KBM-7 (cell line): Measurements from ENCODE around the gene EYS.

Experiments
- DNase-seq: peaks from one replicate; pipeline ENCODE4 v3.0.0-alpha.2; 2015
- in situ Hi-C: fragments of 300-500 bp; cut with MboI; formaldehyde crosslinking; loops from 2 replicates; pipeline ENCODE4 v1.14.3; 2020; ENCODE audit warnings: low sequenced_read_pairs, low pct_unique_long_range_greater_than_20kb, mixed read lengths

EYS gene

DNA sequence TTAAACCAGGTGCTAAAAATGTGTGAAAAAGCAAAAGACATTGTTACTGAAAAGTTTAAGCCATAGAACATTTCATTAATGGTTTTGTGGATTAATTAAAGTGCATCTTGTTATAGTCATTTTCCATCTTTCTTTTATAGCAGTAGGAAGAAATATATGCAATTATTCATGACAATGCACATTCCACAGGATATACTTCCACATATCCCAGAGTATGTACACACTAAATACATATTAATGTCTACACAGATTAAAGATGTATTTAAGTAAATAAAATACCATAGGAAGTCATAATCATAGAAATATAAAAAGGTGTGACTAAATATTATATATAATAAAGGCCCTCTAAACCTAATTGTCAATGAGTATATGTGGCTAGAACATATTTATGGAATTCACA, 1492.7 kb downstream of the EYS start:
- in situ Hi-C loops: no loop called here

DNA sequence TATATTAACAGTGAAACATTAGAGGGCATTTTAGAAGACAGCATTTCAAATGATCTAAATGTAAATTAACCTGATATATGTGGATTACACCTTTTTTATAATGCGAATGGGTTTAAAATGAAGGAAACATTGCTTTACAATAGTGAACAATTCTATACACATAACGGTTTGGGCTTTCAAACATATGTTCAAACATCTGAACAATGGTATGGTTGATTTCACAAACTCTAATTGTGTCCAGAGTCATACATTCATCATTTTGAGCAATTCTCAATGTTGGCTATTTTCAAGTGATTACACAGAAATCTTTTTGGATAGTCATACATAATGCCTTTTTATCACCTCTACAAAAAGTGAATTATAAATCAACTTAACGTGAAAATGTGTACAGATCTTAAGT, 1493.3 kb downstream of the EYS start:
- in situ Hi-C loops: no loop called here
- no peak for DNase-seq

More for the DNA sequence above, 1492.7 kb downstream of the EYS start:
- DNase-seq: no peak

DNA sequence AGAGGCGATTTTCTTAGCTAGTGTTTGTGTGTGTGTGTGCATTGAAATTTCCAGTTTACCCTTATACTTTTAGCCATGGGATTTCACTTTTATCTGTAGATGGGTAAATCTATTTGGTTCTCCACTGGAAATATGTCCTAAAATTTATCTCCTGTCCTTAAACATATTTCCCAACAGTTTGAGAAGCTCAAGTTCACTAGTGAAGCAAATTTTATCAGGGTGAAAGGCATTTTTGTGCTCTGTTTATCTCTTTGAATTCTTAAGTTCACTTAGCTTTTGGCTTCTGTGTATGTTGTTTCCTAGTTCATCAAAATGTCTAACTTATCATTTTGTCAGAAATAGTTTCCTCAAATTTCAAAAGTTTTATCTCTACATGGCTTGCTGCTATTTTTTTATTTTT, 1509.8 kb downstream of the EYS start:
- no peak for DNase-seq
- in situ Hi-C loops: no loop called here

DNA sequence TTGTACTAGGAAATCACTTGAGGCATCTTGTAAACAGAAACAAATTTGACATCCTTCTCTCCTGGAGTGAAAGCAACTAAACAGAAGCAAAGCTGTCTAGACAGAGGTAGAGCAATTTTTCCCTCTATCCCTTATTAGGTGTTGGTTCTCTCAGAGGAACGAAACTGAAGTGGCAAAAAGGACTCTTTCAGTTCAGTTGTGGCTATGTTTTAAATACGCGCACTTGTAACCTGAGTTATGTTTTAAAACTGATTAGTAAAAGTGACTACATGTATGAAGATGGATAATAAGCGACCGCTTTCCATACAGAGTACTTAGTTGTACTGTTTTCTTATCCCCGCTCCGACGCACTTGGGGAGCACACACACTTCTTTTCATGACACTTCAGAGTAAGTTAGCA, 1520.4 kb downstream of the EYS start:
- DNase-seq: no peak
- in situ Hi-C loops: no loop called here

DNA sequence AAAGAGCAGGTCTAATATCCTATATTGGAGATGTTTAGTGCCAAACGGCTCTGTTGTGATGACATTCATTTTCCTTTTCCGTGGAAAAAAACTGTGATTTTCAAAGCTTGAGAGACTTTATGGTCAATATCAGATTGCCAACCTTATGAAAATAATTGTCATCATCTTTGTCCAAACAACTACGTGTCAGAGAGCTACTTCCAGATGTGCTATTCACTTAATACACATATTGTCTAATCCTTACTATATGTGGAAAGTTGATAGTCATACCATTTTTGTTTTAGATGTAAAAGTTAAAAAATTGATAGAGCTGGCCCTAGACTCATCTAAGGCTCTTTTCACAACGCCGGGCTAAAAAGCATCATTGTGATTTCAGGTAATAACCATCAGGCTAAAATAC, 1521.4 kb downstream of the EYS start:
- DNase-seq: no peak
- in situ Hi-C loops: no loop called here

DNA sequence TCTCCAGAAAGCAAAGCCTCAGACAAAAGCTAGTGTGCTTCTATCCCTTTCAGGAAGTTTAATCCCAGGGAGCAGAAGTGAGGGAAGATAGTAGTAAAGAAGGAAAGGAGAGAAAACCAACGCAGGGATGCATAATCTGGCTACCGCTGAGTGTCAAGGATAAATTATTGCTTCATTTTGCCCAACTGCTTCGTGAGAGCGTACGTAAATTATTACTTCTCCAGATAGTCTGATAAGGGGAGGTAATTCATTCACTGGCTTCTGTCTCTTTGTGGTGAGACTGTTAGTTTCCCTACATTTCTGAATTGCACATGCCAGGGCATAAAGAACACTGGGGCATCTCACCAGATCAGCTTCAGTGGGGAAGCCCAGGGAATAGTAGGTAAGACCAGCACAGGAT, 1531.7 kb downstream of the EYS start:
- in situ Hi-C loops: no loop called here
- no peak for DNase-seq

DNA sequence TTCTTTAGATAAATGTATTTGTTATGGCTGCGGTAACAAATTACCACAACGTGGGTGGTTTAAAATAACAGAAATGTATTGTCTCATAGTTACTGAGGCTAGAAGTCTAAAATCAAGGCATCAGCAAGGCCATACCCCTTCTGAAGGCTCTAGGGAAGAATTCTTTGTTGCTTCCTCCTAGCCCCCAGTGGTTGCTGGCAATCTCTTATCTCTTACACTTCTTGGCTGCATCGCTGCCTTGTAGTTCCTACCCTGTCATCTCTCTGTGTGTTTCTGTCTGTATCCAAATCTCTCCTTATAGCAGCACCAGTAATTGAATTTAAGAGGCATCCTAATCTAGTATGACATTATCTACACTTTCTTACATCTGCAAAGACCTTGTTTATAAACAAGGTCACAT, 1536.7 kb downstream of the EYS start:
- in situ Hi-C loops: no loop called here
- DNase-seq: no peak

DNA sequence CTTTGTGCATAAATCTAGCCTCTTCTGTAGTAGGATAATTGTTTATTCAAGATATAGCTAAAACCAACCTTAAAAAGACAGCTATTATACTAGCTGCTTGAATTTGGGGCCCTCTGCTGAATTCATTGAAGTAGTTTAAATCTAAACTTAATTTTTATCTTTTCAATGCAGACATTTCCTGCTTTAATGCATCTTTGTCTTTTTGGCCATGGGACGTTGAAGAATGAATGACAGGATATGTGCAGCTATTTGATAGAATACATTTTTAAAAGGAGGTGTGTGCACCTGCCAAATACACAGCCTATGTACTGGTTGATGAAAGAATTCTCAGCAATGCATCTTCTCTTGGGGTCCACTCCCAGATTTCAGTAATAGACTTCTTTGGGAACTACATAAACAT, 1546.5 kb downstream of the EYS start:
- in situ Hi-C loops: no loop called here
- DNase-seq: no peak

DNA sequence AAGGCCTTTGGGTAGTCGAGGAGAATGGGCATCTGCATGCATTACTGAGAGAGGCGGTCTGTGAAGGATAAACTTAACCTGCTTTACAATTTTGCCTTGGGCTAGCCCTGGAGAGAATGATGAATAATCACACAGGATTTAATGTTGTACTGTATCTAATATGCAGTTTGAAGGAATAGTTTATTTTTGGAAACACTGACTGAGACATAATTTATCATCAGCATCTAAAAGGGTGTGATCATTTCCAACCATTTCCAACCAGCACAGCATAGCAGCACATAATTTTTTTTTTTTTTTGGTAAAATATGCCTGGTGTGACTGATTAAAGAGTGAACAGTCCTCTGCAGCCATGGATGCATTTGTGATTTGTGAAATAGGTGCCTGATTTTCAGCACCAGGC, 1552.0 kb downstream of the EYS start:
- DNase-seq: no peak
- in situ Hi-C loops: no loop called here

DNA sequence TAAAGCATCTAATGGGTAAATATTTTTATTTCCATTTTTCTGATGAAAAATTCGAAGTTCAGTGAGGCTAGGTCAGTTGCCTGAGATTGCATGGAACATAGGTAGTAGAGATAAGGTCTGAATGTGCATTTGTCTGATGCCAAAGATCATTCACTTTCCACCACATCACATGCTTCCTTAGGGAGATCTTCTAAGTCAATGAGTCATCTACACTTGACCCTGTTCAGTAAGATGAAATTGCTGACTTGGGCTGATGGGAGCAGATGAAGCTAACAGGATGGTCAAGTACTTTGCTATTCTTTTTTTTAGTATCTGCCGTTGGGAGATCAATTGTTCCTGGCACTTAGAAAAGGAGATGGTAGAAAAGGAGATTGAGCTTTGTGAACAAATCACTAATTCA, 1560.2 kb downstream of the EYS start:
- in situ Hi-C loops: no loop called here
- DNase-seq: no peak

DNA sequence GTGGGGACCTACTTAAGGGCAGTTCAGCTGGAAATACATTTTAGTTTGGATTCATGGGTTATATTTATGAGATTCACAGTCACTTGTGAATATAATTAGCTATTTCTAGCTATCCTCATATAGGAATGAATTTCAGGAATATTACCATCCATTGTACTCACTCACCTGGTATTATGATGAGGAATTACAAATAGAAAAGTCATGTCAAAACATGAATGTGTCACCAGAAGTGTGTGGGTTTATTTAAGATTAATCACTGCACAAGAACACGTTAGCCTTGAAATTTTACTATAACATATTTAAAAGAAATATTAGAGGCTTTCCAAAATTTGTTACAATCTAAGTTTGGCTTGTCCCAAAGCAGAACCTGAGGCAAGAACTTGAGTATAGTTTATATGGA, 1560.9 kb downstream of the EYS start:
- DNase-seq: no peak
- in situ Hi-C loops: no loop called here

DNA sequence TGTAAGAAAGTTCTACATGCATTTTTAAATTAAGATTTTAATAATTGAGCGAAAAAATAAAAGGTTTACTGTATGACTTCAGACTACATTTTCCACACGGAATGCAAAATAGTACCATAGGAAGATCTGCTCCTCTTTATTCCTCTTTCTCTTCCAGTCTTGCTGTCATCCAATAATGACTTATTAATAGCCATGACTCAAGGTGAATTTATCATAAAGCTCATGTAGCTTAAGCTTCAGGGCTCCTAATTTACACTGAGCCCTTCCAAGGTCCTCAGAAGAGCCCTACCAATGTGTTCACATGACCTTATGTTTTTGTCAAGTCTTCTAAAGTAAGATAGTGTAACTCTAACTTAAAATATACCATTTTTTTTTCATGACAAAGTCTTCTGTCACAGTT, 1561.4 kb downstream of the EYS start:
- DNase-seq: no peak
- in situ Hi-C loops: no loop called here

DNA sequence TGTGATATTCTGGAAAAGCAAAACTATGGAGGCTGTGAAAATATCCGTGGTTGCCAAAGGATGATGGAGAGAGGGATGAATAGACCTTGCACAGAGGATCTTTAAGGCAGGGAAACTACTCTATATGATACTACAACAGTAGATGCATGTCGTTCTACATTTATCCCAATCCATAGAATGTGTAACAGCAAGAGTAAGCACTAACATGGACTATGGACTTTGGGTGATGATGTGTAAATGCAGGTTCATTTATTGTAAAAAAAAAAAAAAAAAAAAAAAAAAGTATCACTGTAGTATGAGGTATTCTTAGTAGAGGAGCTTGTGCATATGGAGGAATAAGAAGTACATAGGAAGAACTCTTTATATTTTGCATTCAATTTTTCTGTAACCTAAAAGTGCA, 1563.9 kb downstream of the EYS start:
- DNase-seq: no peak
- in situ Hi-C loops: no loop called here

DNA sequence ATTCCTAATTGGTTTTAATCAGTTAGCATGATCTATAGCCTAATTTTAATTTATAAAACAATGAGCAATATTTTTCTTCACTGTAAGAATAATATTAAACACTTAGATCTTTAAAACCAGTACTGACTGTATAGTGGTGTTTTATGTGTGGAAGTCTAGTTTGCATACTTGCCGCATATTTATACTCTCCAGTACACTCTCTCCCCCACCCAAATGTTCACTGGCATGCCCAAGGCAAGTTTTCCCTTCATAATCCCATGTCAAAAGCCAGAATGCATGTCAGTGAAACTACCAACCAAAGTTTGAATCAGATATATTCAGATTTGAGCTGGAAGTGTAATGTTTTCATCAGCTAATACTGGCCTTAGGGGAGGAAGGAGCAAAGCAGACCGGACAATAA, 1565.3 kb downstream of the EYS start:
- no peak for DNase-seq
- in situ Hi-C loops: no loop called here

DNA sequence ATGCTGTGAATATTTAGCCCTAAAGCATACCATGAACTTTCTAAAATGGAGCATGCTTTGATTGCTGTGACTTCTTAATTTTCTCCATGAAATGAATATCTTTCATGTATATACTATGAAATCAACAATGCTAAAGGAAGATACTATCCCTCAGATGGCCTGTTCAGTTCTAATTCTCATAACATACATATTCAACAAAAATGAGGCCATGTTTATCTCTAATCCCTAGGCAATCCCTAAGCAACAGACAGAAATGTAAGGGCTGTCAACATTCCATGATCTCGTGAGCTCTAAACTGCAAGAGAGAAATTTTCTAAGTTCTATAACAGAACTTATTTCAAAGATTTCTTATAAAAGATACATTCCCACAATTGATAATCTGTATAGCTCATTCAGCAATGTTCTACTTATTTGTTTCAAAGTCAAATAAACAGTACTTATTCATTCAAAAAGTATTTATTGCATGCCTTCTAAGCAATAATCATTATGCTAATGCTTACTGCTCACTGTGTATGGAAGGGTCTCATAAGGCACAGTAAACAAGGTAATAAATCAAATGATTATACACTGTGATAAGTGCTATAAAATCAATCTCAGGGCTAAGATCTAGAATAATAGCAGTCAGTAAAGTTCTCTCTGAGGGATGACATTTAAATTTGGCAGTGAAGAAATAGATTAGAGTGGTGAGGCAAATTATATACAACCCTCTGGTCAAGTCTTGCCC, 1578.6 kb downstream of the EYS start:
- in situ Hi-C loops: no loop called here
- DNase-seq: no peak

DNA sequence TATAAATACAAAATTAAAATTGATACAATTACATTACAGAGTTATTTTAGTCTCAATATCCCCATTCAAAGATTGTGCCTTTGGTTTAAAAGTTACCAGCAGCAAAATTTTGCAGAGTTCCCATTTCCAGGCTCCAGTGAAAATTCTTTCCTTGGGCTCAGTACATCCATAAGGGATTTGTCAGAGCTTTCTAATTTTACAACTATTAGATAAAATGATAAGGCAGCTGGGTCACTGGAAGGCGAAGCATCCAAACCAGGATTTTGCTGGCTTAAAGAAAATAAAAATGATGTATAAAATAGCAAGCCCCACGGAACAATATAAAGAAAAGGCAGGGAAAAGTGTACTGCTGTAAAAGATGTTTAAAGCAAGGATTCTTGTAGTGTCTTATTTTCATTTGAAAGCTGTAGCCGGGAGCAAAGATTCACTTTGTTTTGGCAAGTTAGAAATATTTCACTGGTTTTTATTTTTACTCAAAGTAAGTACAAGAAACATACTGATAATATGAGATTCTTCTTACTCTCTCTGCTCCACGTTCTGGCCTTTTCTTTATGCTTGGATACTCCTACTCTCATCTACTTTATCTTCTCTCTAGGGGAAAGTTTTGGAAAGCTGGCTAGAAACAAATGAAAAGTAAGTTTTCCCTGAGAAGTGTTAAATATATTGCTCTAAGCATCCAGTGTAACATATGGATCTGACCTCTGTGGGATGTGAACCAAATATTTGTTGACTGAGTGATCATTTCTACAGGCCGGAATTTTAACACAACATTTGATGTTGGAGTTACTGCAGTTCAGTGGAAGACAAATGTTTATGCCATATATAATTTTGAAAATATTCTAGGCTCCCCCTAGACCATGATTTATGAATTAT, 1583.0 kb downstream of the EYS start:
- DNase-seq: no peak
- in situ Hi-C loops: no loop called here

DNA sequence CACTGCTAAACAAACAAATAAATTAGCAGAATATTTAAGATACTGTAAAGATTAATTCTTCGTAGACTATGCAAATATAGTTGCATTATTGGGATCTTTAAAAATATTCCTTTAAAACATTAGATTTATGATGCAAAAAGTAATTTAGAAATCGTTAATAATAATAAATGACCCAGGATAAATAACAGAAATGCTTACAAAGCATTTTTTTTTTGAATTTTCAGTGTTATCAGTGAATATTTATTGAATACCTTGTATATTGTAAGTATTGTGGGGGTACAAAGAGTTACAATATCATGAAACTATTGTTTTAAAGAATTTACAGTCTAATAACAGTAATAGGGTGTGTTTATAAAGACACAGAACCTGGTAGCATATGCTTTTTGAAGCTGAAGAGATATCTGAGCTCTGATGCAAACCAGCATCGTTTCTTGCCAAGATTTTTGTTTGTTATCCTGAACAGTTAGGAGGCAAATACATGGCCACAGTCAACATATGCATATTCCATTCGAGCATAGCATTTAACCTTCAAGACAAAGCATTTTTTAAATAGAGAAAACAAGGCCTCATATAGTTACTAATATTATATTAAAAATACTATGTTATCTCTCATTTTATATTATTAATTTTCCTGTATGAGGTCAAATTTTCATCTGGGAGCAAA, 1584.2 kb downstream of the EYS start:
- DNase-seq: no peak
- in situ Hi-C loops: no loop called here

DNA sequence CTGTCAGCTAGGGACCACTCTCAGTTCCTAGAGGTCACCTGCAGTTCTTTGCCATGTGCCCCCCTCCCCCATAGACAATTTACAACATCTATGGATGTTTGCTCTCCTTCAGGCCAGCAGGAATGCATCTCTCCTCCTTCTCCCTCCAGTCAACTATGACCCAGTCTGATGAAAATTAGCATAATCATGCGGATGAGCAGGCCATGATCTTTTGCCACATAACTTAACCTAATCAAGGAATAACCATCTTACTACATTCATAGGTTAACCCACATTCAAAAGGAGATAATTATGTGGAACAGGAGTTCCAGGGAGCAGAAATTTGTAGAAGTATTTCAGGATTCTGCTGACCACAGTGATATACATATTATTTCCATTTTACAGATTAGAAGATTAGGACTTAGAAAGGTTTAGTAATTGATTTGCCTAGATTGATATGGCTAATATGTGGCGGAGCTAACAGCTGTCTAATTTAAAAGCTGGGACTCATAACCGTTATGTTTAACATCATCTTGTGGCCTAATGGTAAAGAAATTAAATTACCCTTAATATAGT, 1585.9 kb downstream of the EYS start:
- DNase-seq: no peak
- in situ Hi-C loops: no loop called here

DNA sequence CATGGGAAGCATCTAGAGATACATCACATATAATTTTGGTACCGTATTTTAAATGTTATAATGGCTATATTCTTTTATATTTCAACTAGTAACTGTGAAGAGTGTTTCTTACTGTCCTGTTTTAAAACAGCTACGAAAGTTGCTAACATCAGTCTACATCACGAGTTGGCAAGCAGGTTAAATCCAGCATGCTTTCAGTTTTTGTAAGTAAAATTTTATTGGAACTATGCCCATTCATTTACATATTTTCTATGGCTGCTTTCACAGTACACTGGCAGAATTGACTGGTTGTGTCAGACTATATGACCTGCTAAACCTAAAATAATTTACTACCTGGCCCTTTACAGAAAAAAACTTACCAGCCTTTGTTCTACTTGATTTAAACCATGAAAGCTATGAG, 1593.3 kb downstream of the EYS start:
- DNase-seq: no peak
- in situ Hi-C loops: no loop called here

DNA sequence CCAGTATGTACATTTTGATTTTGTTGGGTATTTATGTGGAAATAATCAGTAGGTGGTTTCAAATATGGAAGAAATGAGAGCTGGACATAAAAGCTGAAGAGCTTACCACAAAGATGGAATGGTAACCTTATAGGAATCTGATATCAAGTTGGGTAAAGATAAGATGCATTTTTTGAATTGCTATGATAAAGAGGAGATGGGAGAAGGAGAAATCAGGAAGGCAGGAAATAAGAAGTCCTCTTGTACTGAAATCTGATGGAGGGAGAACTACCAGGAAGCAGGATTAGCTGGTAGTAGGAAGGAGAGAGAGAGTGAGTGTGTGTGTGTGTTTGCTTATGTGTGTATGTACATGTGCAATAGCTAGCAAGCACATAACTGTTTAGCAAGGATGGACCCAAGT, 1603.0 kb downstream of the EYS start:
- DNase-seq: no peak
- in situ Hi-C loops: no loop called here
